ENCODE data around the gene CLPX. TPM values are rescaled to one million over a fixed set of nuclear protein-coding genes. Genes with fewer than 3 reads are reported as not detected.
A peak's percentile ranks its signal among the peaks of the same experiment; 100 is the strongest.

CLPX gene
- total and polyA plus RNA-seq, 9 of the 15 experiments (the other 6 are each of a cell fraction or from before 2014, with no cell fraction given), result 11.2 to 83.3 (median 51.3) TPM

- TF ChIP-seq SAP30 (IDR thresholded peaks at IDR 0.05; ENCODE audit: borderline replicate concordance, insufficient read depth, low read depth, low read length, poor library complexity, severe bottlenecking) (peak; percentile 8), KDM5B (IDR thresholded peaks at IDR 0.05; ENCODE audit: insufficient replicate concordance, low read depth, low read length) (peak; percentile 74), NFIC (IDR thresholded peaks at IDR 0.05) (peak; percentile 46), POLR2AphosphoS5 (IDR thresholded peaks at IDR 0.05; ENCODE audit: control insufficient read depth, insufficient read depth, low read depth, low read length) (peak; percentile 68; the same call in 1 of the 2 replicates), ATF1 (CRISPR knock-in tag; IDR thresholded peaks at IDR 0.05) (no peak), ATF1 (tag; IDR thresholded peaks at IDR 0.05) (peak; percentile 90), RBBP5 (IDR thresholded peaks at IDR 0.05; ENCODE audit: borderline replicate concordance, insufficient read depth, low read length, poor library complexity, severe bottlenecking) (peak; percentile 72), EP400 (IDR thresholded peaks at IDR 0.05) (peak; percentile 59), BRF2 (IDR thresholded peaks at IDR 0.05; ENCODE audit: borderline replicate concordance, insufficient read depth, insufficient read length) (no peak), SIN3A (IDR thresholded peaks at IDR 0.05; ENCODE audit: borderline replicate concordance in 2 of 2, control insufficient read depth in 1 of 2, low read depth in 2 of 2, low read length in 2 of 2) (0 out of 4 replicates have a peak, but pooled peaks of 1 of the 2 experiments have one; percentile 11), POU5F1 (IDR thresholded peaks at IDR 0.05; ENCODE audit: borderline replicate concordance, low read depth, low read length, partially characterized antibody) (peak; percentile 52), HNRNPL (IDR thresholded peaks at IDR 0.05; ENCODE audit: low read depth, low read length) (peak; percentile 92), DPF2 (IDR thresholded peaks at IDR 0.05) (0 out of 2 replicates have a peak, but pooled peaks have one; percentile 15), CHCHD3 (CRISPR knock-in tag; IDR thresholded peaks at IDR 0.05) (0 out of 2 replicates have a peak, but pooled peaks have one; percentile 51), BRD4 (IDR thresholded peaks at IDR 0.05) (0 out of 2 replicates have a peak, but pooled peaks have one; percentile 46), RUNX1 (IDR thresholded peaks at IDR 0.05; ENCODE audit: low read depth) (no peak), OTX1 (CRISPR knock-in tag; IDR thresholded peaks at IDR 0.05) (0 out of 2 replicates have a peak, but pooled peaks have one; percentile 10), ETV5 (CRISPR knock-in tag; IDR thresholded peaks at IDR 0.05; ENCODE audit: low read depth) (peak; percentile 87), ZNF384 (IDR thresholded peaks at IDR 0.05; ENCODE audit: low read depth, low read length) (0 out of 2 replicates have a peak, but pooled peaks have one; percentile 11)
- TF ChIP-seq, protein P1, sequence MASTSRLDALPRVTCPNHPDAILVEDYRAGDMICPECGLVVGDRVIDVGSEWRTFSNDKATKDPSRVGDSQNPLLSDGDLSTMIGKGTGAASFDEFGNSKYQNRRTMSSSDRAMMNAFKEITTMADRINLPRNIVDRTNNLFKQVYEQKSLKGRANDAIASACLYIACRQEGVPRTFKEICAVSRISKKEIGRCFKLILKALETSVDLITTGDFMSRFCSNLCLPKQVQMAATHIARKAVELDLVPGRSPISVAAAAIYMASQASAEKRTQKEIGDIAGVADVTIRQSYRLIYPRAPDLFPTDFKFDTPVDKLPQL (IDR thresholded peaks at IDR 0.05; ENCODE audit: extremely low read depth, insufficient read length), result peak; percentile 71
- TF ChIP-seq, protein P2, sequence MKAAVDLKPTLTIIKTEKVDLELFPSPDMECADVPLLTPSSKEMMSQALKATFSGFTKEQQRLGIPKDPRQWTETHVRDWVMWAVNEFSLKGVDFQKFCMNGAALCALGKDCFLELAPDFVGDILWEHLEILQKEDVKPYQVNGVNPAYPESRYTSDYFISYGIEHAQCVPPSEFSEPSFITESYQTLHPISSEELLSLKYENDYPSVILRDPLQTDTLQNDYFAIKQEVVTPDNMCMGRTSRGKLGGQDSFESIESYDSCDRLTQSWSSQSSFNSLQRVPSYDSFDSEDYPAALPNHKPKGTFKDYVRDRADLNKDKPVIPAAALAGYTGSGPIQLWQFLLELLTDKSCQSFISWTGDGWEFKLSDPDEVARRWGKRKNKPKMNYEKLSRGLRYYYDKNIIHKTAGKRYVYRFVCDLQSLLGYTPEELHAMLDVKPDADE (conservative IDR thresholded peaks at IDR 0.05; ENCODE audit: control insufficient read depth, low read depth, low read length), result peak; percentile 73; the same call in 1 of the 2 replicates
- TF ChIP-seq, protein P3, sequence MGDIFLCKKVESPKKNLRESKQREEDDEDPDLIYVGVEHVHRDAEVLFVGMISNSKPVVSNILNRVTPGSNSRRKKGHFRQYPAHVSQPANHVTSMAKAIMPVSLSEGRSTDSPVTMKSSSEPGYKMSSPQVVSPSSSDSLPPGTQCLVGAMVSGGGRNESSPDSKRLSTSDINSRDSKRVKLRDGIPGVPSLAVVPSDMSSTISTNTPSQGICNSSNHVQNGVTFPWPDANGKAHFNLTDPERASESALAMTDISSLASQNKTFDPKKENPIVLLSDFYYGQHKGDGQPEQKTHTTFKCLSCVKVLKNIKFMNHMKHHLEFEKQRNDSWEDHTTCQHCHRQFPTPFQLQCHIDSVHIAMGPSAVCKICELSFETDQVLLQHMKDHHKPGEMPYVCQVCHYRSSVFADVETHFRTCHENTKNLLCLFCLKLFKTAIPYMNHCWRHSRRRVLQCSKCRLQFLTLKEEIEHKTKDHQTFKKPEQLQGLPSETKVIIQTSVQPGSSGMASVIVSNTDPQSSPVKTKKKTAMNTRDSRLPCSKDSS (IDR thresholded peaks at IDR 0.05; ENCODE audit: low read depth, partially characterized antibody), result no peak
Observed at GRCh38 chr15:65184868-65185717, at the start of gene CLPX (continued).

Measured in K562 (cell line).